Middle frontal gyrus (tissue), 1 donor: ENCODE data around the gene DCLRE1A.

Experiments used
- DNase-seq: peaks from one replicate; pipeline ENCODE4 v3.0.0-alpha.2; 2015; ENCODE audit warnings: low spot score; ENCODE audit errors: extremely low spot score

Gene DCLRE1A

GRCh38 chr10:113854013-113854760, at the start of gene DCLRE1A, which contains the start of gene NHLRC2:
Gene DCLRE1A (minus strand): TSS chr10:113854082. CDS start chr10:113853182, 900 bp downstream.
Gene NHLRC2 (plus strand): TSS chr10:113854661. CDS start chr10:113854873, 212 bp downstream.
- DNase-seq = peak; percentile 66

GRCh38 chr10:113899952-113900598, 46.2 kb upstream of the DCLRE1A start:
- no peak for DNase-seq

- no peak for DNase-seq
Measured at GRCh38 chr10:113897693-113898618, 44.1 kb upstream of the DCLRE1A start.

DNA sequence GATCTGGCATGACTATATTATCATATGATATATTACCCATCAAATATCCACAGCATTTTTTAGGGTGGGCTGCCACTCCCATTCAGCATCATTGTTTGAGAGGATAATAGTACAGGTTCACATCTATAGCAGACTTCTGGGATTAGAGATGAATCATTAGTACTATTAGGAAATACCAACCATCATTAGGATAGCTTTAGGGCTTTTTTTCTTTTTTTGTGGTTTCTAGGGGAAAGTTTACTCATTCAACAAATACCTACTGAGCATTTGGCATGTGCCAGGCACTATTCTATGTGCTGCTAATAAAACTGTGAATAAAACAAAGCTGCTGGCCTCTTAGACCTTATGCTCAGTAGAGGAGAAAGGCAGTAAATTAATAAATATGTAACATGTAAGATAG, 41.1 kb upstream of the DCLRE1A start:
- no peak for DNase-seq

DNA sequence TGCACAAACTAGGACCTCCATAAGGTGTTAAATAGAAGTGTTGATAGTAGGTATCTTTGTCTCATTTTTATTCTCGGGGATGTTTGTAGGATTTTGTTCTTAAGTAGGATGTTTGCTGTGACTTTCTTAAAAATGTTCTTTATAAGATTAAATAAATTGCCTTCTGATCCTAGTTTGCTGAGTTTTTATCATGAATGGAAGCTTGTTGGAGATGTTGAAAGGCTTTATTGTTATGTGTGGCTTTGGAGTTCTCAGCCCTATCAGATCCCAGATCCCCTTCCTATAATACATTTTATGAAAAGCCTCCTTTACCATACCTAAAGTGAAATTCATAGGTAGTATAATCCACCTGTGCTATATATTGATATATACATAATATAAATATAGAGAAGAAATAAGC, 40.7 kb upstream of the DCLRE1A start:
- no peak for DNase-seq

GRCh38 chr10:113893570-113893969, 39.7 kb upstream of the DCLRE1A start:
- peak; percentile 26 for DNase-seq

DNA sequence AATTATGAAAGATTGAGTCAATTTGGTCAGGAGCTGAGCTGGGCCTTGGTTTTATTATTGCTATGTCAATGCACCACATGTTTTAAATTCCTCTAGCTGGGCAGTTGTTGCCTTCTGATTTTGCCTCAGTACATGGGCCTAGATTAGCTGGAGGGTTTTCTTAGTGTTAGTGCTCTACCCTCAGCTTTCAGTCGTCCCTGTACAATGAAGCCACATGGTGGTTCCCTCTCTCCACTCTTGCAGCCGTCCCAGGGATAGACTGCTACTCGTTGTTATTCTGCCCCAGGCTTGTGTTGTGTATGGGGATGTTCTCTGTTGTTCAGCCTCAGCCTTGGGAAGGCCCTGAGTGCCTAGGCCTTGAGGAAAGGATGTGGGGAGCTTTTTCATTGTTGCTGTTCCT, 37.6 kb upstream of the DCLRE1A start:
- no peak for DNase-seq

DNA sequence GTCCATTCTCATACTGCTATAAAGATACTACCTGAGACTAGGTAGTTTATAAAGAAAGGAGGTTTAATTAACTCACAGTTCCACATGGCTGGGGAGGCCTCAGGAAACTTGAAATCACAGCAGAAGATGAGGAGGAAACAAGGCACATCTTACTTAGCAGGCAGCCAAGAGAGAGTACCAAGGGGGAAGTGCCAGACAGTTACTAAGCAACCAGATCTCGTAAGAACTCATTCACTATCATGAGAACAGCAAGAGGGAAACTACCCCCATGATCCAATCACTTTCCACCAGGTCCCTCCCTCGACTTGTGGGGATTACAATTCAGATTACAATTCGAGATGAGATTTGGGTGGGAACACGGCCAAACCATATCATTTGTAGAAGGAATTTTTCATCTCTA, 36.9 kb upstream of the DCLRE1A start:
- DNase-seq = no peak

DNA sequence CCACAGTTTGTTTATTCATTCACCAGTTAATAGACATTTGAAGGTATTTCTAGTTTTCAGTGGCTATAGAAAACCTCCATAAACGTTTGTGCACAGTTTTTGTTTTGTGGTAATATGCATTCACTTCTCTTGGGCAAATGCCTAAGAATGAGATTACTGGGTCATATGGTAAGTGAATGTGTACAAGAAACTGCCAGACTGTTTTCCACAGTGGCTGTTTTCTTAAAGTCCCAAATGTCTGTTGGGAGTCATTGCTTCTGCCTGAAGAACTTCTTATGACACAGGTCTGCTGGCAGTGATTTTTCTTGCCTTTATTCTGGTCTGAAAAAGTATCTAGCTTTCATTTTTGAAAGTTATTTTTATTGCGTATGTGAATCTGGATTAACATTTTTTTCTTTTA, 36.0 kb upstream of the DCLRE1A start:
- DNase-seq = no peak

GRCh38 chr10:113882240-113882639, 28.4 kb upstream of the DCLRE1A start:
- DNase-seq = no peak

- DNase-seq = no peak
Measured at GRCh38 chr10:113880236-113880635, 26.4 kb upstream of the DCLRE1A start.

GRCh38 chr10:113879691-113880090, 25.8 kb upstream of the DCLRE1A start:
- DNase-seq = no peak

DNA sequence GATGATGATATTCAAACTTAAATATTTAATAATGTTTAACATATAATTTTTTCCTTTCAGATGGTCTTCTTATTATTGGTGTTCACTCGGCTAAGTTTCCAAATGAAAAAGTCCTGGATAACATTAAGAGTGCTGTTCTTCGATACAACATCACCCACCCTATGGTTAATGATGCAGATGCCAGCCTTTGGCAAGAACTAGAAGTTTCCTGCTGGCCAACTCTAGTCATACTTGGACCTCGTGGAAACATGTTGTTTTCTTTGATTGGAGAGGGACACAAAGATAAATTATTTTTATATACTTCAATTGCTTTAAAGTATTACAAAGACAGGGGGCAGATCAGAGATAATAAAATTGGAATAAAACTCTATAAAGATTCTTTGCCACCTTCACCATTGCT, 22.6 kb upstream of the DCLRE1A start:
- DNase-seq = no peak

DNA sequence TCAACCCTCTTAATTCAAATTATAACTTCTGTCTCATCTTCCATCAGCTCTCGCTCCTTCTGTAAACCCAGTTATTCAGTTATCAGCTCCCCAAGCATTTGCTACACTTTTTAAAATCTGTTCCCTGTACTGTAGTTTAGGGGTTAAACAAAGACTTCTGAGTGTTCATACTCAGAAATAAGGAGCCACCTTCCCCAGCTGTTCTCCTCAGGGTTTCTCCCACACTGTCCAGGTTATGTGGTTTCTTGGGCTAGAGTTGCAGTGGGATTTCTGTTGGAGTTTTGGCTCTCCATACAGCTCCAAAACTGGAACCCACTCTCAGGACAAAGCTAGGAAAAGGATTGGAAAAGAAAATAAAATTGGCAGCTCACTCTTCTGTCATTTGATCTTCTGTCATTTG, 21.3 kb upstream of the DCLRE1A start:
- no peak for DNase-seq

DNA sequence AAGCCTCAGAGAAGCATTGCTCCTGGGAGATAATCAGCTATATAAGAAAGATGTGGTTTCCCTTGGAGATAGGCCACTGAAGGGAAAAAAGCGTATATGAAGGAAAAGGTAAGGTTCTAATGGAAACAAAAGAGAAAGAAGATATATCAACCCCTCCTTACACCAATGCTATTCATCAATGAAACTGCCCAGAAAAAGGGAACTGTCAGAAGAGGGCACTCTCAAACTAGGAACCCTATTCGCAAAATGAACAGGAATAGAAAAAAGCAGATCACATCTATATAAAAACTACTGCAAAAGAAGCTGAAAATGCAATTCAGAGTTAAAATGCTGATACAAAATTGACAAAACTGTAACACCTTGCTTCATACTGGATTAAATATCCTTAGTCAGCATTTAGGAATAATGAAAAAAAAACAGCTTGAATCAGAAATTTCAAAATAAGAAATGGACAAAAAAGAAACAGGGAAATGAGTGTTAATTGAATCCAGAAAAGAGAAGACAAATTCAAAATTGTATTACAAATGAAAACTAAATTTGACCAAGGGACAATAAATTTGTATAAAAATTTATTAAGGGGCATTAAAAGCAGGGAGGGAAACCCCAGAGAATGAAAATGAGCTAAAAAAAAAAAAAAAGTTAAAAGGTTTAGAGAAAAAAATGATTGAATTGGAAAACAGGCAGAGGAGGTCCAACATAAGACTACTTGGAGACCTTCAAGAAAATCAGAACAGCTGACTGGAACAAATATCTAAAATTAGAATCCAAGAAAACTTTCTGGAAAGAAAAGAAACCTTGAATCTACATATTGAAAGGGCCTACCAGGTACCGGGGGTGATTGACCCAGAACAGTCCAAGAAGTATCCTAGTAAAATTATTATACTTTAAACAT, 18.5 kb upstream of the DCLRE1A start:
- no peak for DNase-seq

- no peak for DNase-seq
Measured at GRCh38 chr10:113869789-113870188, 15.9 kb upstream of the DCLRE1A start.

DNA sequence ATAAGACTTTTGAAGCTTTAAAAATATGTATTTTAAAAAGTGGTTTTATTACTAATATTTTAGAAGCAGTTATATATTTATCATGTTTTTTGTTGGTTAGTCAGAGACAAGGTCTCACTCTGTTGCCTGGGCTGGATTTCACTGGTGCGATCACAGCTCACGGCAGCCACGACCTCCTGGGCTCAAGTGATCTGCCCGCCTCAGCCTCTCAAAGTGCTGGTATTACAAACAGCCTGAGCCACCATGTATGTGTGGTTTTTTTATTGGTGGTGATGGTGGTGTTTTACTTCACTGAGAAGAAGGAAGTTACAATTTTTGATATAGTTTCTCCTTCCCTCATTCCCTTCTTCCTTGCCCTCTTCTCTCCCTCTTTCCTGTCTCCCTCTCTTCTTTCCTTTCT, 14.0 kb upstream of the DCLRE1A start:
- DNase-seq = no peak

- no peak for DNase-seq
Measured at GRCh38 chr10:113866551-113867394, 12.9 kb upstream of the DCLRE1A start.

DNA sequence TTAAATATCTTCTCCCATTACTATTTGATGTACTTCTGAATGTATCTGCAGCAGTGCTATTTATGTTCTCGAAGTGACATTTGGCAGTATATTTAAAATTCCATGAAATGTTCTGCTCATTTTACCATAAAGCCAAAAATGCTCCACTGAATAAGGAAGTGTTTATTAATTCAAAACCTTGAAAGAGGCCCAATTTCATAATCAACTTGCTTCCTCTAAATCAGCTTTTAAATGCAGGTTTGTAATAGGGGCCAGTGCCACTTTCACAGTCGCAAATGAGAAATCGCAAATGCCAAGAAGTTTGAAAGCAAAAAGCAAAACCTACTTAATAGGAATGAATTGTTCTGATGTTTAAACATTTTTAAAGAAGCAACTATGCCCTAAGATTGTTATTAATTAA, 12.0 kb upstream of the DCLRE1A start:
- no peak for DNase-seq

DNA sequence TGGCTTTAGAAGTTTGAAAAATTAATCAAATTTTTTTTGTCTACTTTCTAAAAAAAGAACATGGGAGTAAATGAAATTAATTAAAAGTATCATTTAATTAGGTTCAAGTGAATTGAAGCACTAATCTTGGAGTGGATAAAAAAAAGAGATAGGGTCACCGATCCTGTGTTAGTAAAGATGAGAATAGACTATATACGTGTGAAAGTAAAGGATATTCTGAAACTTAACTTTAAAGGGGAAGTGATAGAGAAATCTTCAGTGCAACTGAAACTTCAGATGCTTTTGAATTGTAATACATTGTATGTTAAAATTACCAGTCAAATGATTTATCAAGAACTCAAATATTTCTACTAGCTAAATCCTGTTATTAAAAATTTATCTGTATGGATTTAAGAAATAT, 5.4 kb upstream of the DCLRE1A start:
- no peak for DNase-seq
